Measurements from ENCODE around the gene RNU1-4. TPM values are rescaled to one million over a fixed set of nuclear protein-coding genes. Genes with fewer than 3 reads are reported as not detected.
A peak's percentile ranks its signal among the peaks of the same experiment; 100 is the strongest.
"Not testable (repeated sequence)": the region's sequence is repeated elsewhere in the genome, so short reads cannot be mapped to it uniquely, and the experiment has no call there.

The RNU1-4 gene
- total RNA-seq, 3 donors from 2014 or later (not counting 1 experiment from before 2014, with no cell fraction given), result 2,937 to 3,261 (median 3,038) TPM

DNA sequence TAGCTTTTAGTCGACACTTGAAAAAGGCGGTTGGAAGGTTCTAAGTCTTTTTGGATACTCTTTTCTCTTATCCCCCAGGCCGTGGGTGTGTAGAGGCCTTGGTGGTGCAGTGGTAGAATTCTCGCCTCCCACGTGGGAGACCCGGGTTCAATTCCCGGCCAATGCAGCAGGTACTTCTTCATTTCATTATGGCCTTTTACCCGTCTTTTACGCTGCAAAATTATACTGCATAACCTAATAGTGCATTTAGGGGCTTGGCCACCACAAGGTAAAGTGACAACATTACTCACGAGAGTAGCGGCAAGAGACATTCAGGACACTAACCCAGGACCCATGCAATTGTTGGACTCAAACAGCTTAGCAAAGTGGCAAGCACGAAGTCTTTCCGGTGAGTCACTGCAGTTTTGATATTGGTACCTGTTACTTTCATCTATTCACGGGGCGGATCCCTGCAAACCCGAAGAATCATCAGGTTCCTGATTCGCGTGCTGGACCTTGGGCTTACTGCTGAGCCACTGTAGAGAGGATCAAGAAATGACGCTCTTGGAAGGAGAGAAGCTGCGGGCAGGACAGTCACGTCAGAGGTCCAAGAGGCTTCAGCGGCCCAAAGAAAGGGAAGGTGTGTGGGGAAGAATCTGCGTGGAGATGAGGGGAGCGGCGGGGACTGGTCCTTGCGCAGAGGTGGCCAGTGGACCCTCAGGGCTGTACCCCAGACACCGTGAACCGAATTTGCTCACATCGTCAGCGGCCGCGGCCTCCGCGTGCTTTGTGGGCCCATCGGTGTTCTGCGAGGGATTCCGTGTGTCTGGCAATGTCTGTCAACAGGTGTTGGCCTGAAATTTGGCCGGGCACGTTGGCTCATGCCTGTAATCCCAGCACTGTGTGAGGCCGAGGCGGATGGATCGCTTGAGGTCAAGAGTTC lies 12.9 kb upstream of the RNU1-4 start:
- Mint-ChIP-seq H3K4me3 (no peak overlapping the region), H3K4me1 (no peaks in the 10 kb centered on the region), H3K27ac (no peak overlapping the region), H3K9me3 (no peaks in the 10 kb centered on the region), H3K36me3 (no peaks in the 10 kb centered on the region), H3K27me3 (ENCODE audit: low read depth in 2 of 2) (no peaks in the 10 kb centered on the region)
- peak in 1 of 2 donors; percentile 67 for DNase-seq
- intact Hi-C loops (cut with micrococcal nuclease), result no loop called here
- no peaks in the 10 kb centered on the region for H3K36me3 ChIP-seq (ENCODE audit: control insufficient read depth, insufficient read depth, low read length)
- H3K27ac ChIP-seq (ENCODE audit: low read length), result no peak overlapping the region
- peaks cover 13% of the 10 kb centered on the region for H3K4me1 ChIP-seq (ENCODE audit: control insufficient read depth, insufficient read depth, low read length)
- 87% methylated on average over 42 of the region's 42 CpGs for WGBS (ENCODE audit: insufficient coverage)
- ATAC-seq, result peak in 1 of 3 donors; percentile 42
- TF ChIP-seq CTCF (IDR thresholded peaks at IDR 0.05), result no peak
- no peaks in the 10 kb centered on the region for H3K9me3 ChIP-seq (ENCODE audit: control insufficient read depth, insufficient read depth, low read length)
- peaks cover 20% of the 10 kb centered on the region for H3K27me3 ChIP-seq (ENCODE audit: control insufficient read depth, insufficient read depth, low read length)
- H3K4me3 ChIP-seq (ENCODE audit: low read length), result no peak overlapping the region

- intact Hi-C loops (cut with micrococcal nuclease); H3K4me1 Mint-ChIP-seq; H3K36me3 Mint-ChIP-seq; H3K36me3 ChIP-seq (ENCODE audit: control insufficient read depth, insufficient read depth, low read length); H3K27ac ChIP-seq (ENCODE audit: low read length); H3K4me3 ChIP-seq (ENCODE audit: low read length); H3K9me3 ChIP-seq (ENCODE audit: control insufficient read depth, insufficient read depth, low read length); H3K27me3 Mint-ChIP-seq (ENCODE audit: low read depth in 2 of 2); H3K9me3 Mint-ChIP-seq; H3K27ac Mint-ChIP-seq; H3K4me3 Mint-ChIP-seq: not testable (repeated sequence)
- peak in 2 of 3 donors; percentile 31 to 54 for ATAC-seq
- Histone ChIP-seq H3K27me3 (ENCODE audit: control insufficient read depth, insufficient read depth, low read length) (peaks cover 20% of the 10 kb centered on the region), H3K4me1 (ENCODE audit: control insufficient read depth, insufficient read depth, low read length) (peaks cover 13% of the 10 kb centered on the region)
- WGBS (ENCODE audit: insufficient coverage), result 50% methylated on average over 15 of the region's 24 CpGs
- peak in 1 of 2 donors; percentile 39 for DNase-seq
These were observed 11.9 kb upstream of the RNU1-4 start for GRCh38 chr1:16728243-16728949.

- H3K27ac Mint-ChIP-seq; H3K4me1 Mint-ChIP-seq; H3K9me3 ChIP-seq (ENCODE audit: control insufficient read depth, insufficient read depth, low read length); intact Hi-C loops (cut with micrococcal nuclease); H3K4me3 ChIP-seq (ENCODE audit: low read length); H3K27ac ChIP-seq (ENCODE audit: low read length); DNase-seq; H3K4me3 Mint-ChIP-seq; H3K27me3 Mint-ChIP-seq (ENCODE audit: low read depth in 2 of 2); H3K27me3 ChIP-seq (ENCODE audit: control insufficient read depth, insufficient read depth, low read length); H3K9me3 Mint-ChIP-seq; H3K36me3 Mint-ChIP-seq; H3K36me3 ChIP-seq (ENCODE audit: control insufficient read depth, insufficient read depth, low read length); ATAC-seq: not testable (repeated sequence)
- peaks cover 11% of the 10 kb centered on the region for H3K4me1 ChIP-seq (ENCODE audit: control insufficient read depth, insufficient read depth, low read length)
- WGBS (ENCODE audit: insufficient coverage), result no CpG with 5 or more reads among the region's 5 CpGs
These were observed 7.9 kb upstream of the RNU1-4 start for GRCh38 chr1:16732254-16732896.

GRCh38 chr1:16741230-16741629 lies 914 bp downstream of the RNU1-4 start:
- intact Hi-C loops (cut with micrococcal nuclease); H3K4me1 ChIP-seq (ENCODE audit: control insufficient read depth, insufficient read depth, low read length); H3K4me3 Mint-ChIP-seq; H3K4me1 Mint-ChIP-seq; DNase-seq; H3K27ac Mint-ChIP-seq; H3K9me3 Mint-ChIP-seq; H3K9me3 ChIP-seq (ENCODE audit: control insufficient read depth, insufficient read depth, low read length); H3K27me3 ChIP-seq (ENCODE audit: control insufficient read depth, insufficient read depth, low read length); H3K36me3 ChIP-seq (ENCODE audit: control insufficient read depth, insufficient read depth, low read length); ATAC-seq; H3K27me3 Mint-ChIP-seq (ENCODE audit: low read depth in 2 of 2); H3K4me3 ChIP-seq (ENCODE audit: low read length); H3K27ac ChIP-seq (ENCODE audit: low read length); H3K36me3 Mint-ChIP-seq: not testable (repeated sequence)
- no CpG with 5 or more reads among the region's 11 CpGs for WGBS (ENCODE audit: insufficient coverage)

DNA sequence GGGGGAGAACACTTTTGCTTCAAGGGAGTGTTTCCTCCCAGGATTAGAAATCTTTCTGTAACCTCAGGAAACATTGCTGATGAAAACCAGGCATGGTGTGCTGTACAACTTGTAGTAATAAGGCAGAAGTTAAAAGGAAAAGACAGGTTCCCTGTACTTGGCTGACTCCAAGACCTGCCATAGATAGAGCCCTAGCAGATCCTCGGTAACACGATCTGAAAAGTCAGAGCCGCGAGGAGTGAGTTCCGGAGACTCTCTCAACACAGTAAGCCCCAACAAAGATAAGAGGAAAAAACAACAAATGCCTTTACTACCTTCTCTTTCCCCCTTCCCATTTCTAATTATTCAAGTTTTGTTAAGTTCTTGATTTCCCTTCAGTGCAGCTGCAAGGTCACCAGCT lies 7.3 kb downstream of the RNU1-4 start:
- H3K27ac Mint-ChIP-seq; H3K36me3 ChIP-seq (ENCODE audit: control insufficient read depth, insufficient read depth, low read length); ATAC-seq; intact Hi-C loops (cut with micrococcal nuclease); H3K27me3 ChIP-seq (ENCODE audit: control insufficient read depth, insufficient read depth, low read length); H3K27me3 Mint-ChIP-seq (ENCODE audit: low read depth in 2 of 2); H3K36me3 Mint-ChIP-seq; H3K9me3 ChIP-seq (ENCODE audit: control insufficient read depth, insufficient read depth, low read length); H3K4me1 ChIP-seq (ENCODE audit: control insufficient read depth, insufficient read depth, low read length); H3K27ac ChIP-seq (ENCODE audit: low read length); H3K9me3 Mint-ChIP-seq; H3K4me3 ChIP-seq (ENCODE audit: low read length); DNase-seq; H3K4me1 Mint-ChIP-seq; H3K4me3 Mint-ChIP-seq: not testable (repeated sequence)
- no CpG with 5 or more reads among the region's 5 CpGs for WGBS (ENCODE audit: insufficient coverage)

DNA sequence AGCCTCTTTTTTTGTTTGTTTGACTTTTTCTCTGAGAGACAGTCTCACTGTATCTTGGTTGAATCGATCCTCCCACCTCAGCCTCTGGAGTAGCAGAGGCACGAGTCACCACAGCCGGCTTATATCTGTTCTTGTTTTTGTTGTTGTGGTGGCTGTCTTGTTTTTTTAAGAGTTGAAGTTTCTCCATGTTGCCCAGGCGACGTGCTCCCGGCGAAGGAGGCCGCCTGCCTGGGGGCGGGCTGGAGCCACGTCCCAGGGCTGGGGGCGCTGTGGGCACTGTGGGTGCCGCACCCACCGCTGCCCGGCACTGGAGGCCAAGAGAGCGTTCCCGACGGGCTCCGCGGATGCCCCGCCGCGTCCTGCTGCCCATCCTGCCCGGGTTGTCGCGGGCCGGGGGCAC lies 8.4 kb downstream of the RNU1-4 start:
- H3K4me3 Mint-ChIP-seq; H3K4me3 ChIP-seq (ENCODE audit: low read length); DNase-seq; H3K27ac ChIP-seq (ENCODE audit: low read length); H3K4me1 ChIP-seq (ENCODE audit: control insufficient read depth, insufficient read depth, low read length); H3K9me3 Mint-ChIP-seq; H3K36me3 Mint-ChIP-seq; H3K36me3 ChIP-seq (ENCODE audit: control insufficient read depth, insufficient read depth, low read length); H3K27me3 ChIP-seq (ENCODE audit: control insufficient read depth, insufficient read depth, low read length); ATAC-seq; H3K27ac Mint-ChIP-seq; H3K27me3 Mint-ChIP-seq (ENCODE audit: low read depth in 2 of 2); intact Hi-C loops (cut with micrococcal nuclease); H3K4me1 Mint-ChIP-seq; H3K9me3 ChIP-seq (ENCODE audit: control insufficient read depth, insufficient read depth, low read length): not testable (repeated sequence)
- 100% methylated on average over 4 of the region's 26 CpGs for WGBS (ENCODE audit: insufficient coverage)
